SK-N-SH treated with all-trans-retinoic acid at 6 μM for 48 hours (cell line): Measurements from ENCODE around the gene FAM114A2.

ENCODE experiments used
- ATAC-seq: fragments of 200-7000 bp; cut with Tn5 transposase; 3 replicates; pipeline ENCODE4 v1.9.1; 2020; ENCODE audit warnings: mild to moderate bottlenecking, moderate library complexity
- BACH2 ChIP-seq: fragments of 250-450 bp; sonication (Bioruptor Pico); IDR thresholded peaks from 2 replicates; pipeline ENCODE4 v1.9.0; 2021; ENCODE audit warnings: mild to moderate bottlenecking, borderline replicate concordance
- CREB5 ChIP-seq: fragments of 250-450 bp; sonication (Bioruptor Pico); IDR thresholded peaks from 2 replicates; pipeline ENCODE4 v1.5.1; 2020; ENCODE audit warnings: low read depth, mild to moderate bottlenecking, moderate library complexity
- CSRNP3 ChIP-seq: fragments of 250-450 bp; sonication (Bioruptor Pico); IDR thresholded peaks from 2 replicates; pipeline ENCODE4 v1.5.1; 2021; ENCODE audit warnings: mild to moderate bottlenecking, moderate library complexity
- ESRRG ChIP-seq: fragments of 250-450 bp; sonication (Bioruptor Pico); IDR thresholded peaks from 2 replicates; pipeline ENCODE4 v1.6.1; 2021; ENCODE audit warnings: mild to moderate bottlenecking
- GLIS3 ChIP-seq: fragments of 250-450 bp; sonication (Bioruptor Pico); IDR thresholded peaks from 2 replicates; pipeline ENCODE4 v1.5.0; 2020; ENCODE audit warnings: mild to moderate bottlenecking, moderate library complexity
- ISL1 ChIP-seq: fragments of 250-450 bp; sonication (Bioruptor Pico); IDR thresholded peaks from 2 replicates; pipeline ENCODE4 v2.1.2; 2022; ENCODE audit warnings: mild to moderate bottlenecking, moderate library complexity
- OSR1 ChIP-seq: fragments of 250-450 bp; sonication (Bioruptor Pico); IDR thresholded peaks from 2 replicates; pipeline ENCODE4 v1.8.0; 2022; ENCODE audit warnings: moderate library complexity, mild to moderate bottlenecking, inconsistent platforms
- PATZ1 ChIP-seq: fragments of 250-450 bp; sonication (Bioruptor Pico); IDR thresholded peaks from 2 replicates; pipeline ENCODE4 v1.8.0; 2020; ENCODE audit warnings: mild to moderate bottlenecking, moderate library complexity, borderline replicate concordance
- POU6F1 ChIP-seq: fragments of 250-450 bp; sonication (Bioruptor Pico); IDR thresholded peaks from 2 replicates; pipeline ENCODE4 v1.8.0; 2021; ENCODE audit warnings: low read depth, mild to moderate bottlenecking, moderate library complexity, borderline replicate concordance
- PPARA ChIP-seq: fragments of 250-450 bp; sonication (Bioruptor Pico); IDR thresholded peaks from 2 replicates; pipeline ENCODE4 v1.5.0; 2020; ENCODE audit warnings: mild to moderate bottlenecking, borderline replicate concordance
- RARB ChIP-seq: fragments of 250-450 bp; sonication (Bioruptor Pico); IDR thresholded peaks from 2 replicates; pipeline ENCODE4 v1.8.0; 2021; ENCODE audit warnings: mild to moderate bottlenecking, moderate library complexity
- SNAI2 ChIP-seq: fragments of 250-450 bp; sonication (Bioruptor Pico); IDR thresholded peaks from 2 replicates; pipeline ENCODE4 v1.5.0; 2020; ENCODE audit warnings: mild to moderate bottlenecking, moderate library complexity
- TCF4 ChIP-seq: fragments of 250-450 bp; sonication (Bioruptor Pico); IDR thresholded peaks from 2 replicates; pipeline ENCODE4 v1.8.0; 2021; ENCODE audit warnings: mild to moderate bottlenecking, moderate library complexity, borderline replicate concordance
- TOX ChIP-seq: fragments of 250-450 bp; sonication (Bioruptor Pico); IDR thresholded peaks from 2 replicates; pipeline ENCODE4 v1.8.0; 2021; ENCODE audit warnings: mild to moderate bottlenecking, moderate library complexity, borderline replicate concordance
- TSHZ2 ChIP-seq: fragments of 250-450 bp; sonication (Bioruptor Pico); IDR thresholded peaks from 2 replicates; pipeline ENCODE4 v1.5.0; 2020; ENCODE audit warnings: mild to moderate bottlenecking, moderate library complexity
- ZC3H10 ChIP-seq: fragments of 250-450 bp; sonication (Bioruptor Pico); IDR thresholded peaks from 2 replicates; pipeline ENCODE4 v1.5.1; 2021; ENCODE audit warnings: mild to moderate bottlenecking, moderate library complexity
- ZFP3 ChIP-seq: fragments of 250-450 bp; sonication (Bioruptor Pico); IDR thresholded peaks from 2 replicates; pipeline ENCODE4 v1.5.0; 2020; ENCODE audit warnings: mild to moderate bottlenecking, moderate library complexity
- ZNF565 ChIP-seq: fragments of 450-650 bp; formaldehyde crosslinking; conservative IDR thresholded peaks from 2 replicates; pipeline ENCODE4 v1.5.0; 2020; ENCODE audit warnings: low read depth, mild to moderate bottlenecking, moderate library complexity
- ZNF70 ChIP-seq: fragments of 450-650 bp; formaldehyde crosslinking; IDR thresholded peaks from 2 replicates; pipeline ENCODE4 v1.5.0; 2020; ENCODE audit warnings: mild to moderate bottlenecking, moderate library complexity
- ZNF8 ChIP-seq: fragments of 450-650 bp; formaldehyde crosslinking; IDR thresholded peaks from 2 replicates; pipeline ENCODE4 v1.5.0; 2020; ENCODE audit warnings: mild to moderate bottlenecking, moderate library complexity

The FAM114A2 gene

GRCh38 chr5:154044099-154044498 is 5.4 kb upstream of the FAM114A2 start (continued):
- no peak for TF ChIP-seq TSHZ2 (CRISPR knock-in tag)
- TF ChIP-seq TOX (CRISPR knock-in tag), result no peak

GRCh38 chr5:154042766-154043165 is 4.1 kb upstream of the FAM114A2 start:
- TF ChIP-seq ZC3H10 (CRISPR knock-in tag), result no peak
- no peak for TF ChIP-seq PATZ1 (CRISPR knock-in tag)
- TF ChIP-seq BACH2, result no peak
- TF ChIP-seq ZNF70 (CRISPR knock-in tag), result no peak
- no peak for TF ChIP-seq GLIS3 (CRISPR knock-in tag)
- no peak for TF ChIP-seq OSR1
- TF ChIP-seq CSRNP3 (CRISPR knock-in tag), result no peak
- TF ChIP-seq RARB (CRISPR knock-in tag), result no peak
- TF ChIP-seq SNAI2 (CRISPR knock-in tag), result no peak
- TF ChIP-seq ISL1, result no peak
- TF ChIP-seq POU6F1 (CRISPR knock-in tag), result no peak
- ATAC-seq, result no peak

GRCh38 chr5:154039458-154039829 is 734 bp upstream of the FAM114A2 start:
- ATAC-seq, result no peak
- no peak for TF ChIP-seq ZFP3 (CRISPR knock-in tag)
- no peak for TF ChIP-seq CREB5 (CRISPR knock-in tag)
- no peak for TF ChIP-seq PPARA
- TF ChIP-seq POU6F1 (CRISPR knock-in tag), result no peak
- TF ChIP-seq PATZ1 (CRISPR knock-in tag), result no peak
- no peak for TF ChIP-seq ZNF8 (CRISPR knock-in tag)
- no peak for TF ChIP-seq CSRNP3 (CRISPR knock-in tag)
- no peak for TF ChIP-seq BACH2
- TF ChIP-seq TSHZ2 (CRISPR knock-in tag), result no peak
- no peak for TF ChIP-seq SNAI2 (CRISPR knock-in tag)
- no peak for TF ChIP-seq ZNF565 (CRISPR knock-in tag)
- TF ChIP-seq ESRRG (CRISPR knock-in tag), result no peak
- no peak for TF ChIP-seq OSR1
- no peak for TF ChIP-seq TCF4 (CRISPR knock-in tag)
- TF ChIP-seq GLIS3 (CRISPR knock-in tag), result no peak
